PFSK-1 (cell line): ENCODE measurements around the gene BACE2.

Experiments
- FOXP2 ChIP-seq: optimal IDR thresholded peaks from 2 replicates; pipeline ENCODE3; 2011; ENCODE audit warnings: borderline replicate concordance, control low read depth, inconsistent platforms; ENCODE audit not compliant: insufficient read depth; ENCODE audit errors: extremely low read length, extremely low read depth
- POLR2AphosphoS5 ChIP-seq: IDR thresholded peaks from 2 replicates; pipeline ENCODE4 v1.6.1; 2012; ENCODE audit warnings: low read depth, mild to moderate bottlenecking, control low read depth, low read length, moderate library complexity
- SIN3A ChIP-seq: IDR thresholded peaks from 2 replicates; pipeline ENCODE4 v1.6.1; 2012; ENCODE audit warnings: mild to moderate bottlenecking, low read length, moderate library complexity, borderline replicate concordance; ENCODE audit not compliant: insufficient read depth
- TAF1 ChIP-seq: IDR thresholded peaks from 2 replicates; pipeline ENCODE4 v1.6.1; 2012; ENCODE audit warnings: low read length, control low read depth, borderline replicate concordance; ENCODE audit not compliant: insufficient read depth
- TF ChIP-seq, protein P1 (sequence below), 2 experiments: IDR thresholded peaks; 2 replicates each; pipeline versions ENCODE4 v1.6.1 to v1.8.0; 2011 to 2012; ENCODE audit warnings: low read depth in 2 of 2, low read length in 2 of 2, control low read depth in 1 of 2, inconsistent platforms in 1 of 2, mild to moderate bottlenecking in 1 of 2, moderate library complexity in 1 of 2; ENCODE audit not compliant: insufficient read depth in 1 of 2

BACE2 gene

DNA sequence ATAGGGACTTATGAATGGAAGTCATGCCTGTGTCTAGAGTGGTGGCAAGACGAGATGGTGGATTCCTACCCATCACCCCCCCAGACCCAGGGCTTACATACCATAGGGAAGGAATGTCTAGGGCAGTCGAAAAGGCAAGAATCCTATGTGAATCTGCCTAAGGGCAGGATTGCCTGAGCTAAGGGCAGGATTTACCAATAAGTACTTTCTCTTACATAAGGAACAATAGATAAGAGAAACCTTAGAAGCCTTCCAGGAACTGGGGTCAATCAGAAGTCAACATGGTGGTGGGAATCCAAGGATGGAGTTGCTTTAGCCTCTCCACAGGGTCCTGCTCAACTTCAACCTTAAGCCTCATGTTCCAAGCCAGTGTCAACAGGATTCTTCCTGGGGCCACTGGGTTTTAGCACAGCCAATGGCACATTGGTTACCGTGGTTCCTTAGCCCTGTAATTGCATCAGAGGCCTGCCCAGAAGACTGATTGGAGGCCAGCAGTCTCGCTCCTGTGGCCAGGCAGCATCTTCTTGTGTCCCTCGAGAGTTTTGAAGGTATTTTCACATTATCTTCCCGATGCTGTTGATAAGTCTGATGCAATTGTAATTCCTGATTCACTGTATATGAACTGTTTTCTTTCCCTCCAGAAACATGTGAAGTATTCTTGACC, 20.7 kb downstream of the BACE2 start:
- TF ChIP-seq, protein P1, sequence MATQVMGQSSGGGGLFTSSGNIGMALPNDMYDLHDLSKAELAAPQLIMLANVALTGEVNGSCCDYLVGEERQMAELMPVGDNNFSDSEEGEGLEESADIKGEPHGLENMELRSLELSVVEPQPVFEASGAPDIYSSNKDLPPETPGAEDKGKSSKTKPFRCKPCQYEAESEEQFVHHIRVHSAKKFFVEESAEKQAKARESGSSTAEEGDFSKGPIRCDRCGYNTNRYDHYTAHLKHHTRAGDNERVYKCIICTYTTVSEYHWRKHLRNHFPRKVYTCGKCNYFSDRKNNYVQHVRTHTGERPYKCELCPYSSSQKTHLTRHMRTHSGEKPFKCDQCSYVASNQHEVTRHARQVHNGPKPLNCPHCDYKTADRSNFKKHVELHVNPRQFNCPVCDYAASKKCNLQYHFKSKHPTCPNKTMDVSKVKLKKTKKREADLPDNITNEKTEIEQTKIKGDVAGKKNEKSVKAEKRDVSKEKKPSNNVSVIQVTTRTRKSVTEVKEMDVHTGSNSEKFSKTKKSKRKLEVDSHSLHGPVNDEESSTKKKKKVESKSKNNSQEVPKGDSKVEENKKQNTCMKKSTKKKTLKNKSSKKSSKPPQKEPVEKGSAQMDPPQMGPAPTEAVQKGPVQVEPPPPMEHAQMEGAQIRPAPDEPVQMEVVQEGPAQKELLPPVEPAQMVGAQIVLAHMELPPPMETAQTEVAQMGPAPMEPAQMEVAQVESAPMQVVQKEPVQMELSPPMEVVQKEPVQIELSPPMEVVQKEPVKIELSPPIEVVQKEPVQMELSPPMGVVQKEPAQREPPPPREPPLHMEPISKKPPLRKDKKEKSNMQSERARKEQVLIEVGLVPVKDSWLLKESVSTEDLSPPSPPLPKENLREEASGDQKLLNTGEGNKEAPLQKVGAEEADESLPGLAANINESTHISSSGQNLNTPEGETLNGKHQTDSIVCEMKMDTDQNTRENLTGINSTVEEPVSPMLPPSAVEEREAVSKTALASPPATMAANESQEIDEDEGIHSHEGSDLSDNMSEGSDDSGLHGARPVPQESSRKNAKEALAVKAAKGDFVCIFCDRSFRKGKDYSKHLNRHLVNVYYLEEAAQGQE (IDR thresholded peaks at IDR 0.05; ENCODE audit: insufficient read depth in 1 of 2, low read depth in 2 of 2, low read length in 2 of 2), result no peak
- TF ChIP-seq TAF1, result no peak
- no peak for TF ChIP-seq SIN3A
- no peak for TF ChIP-seq FOXP2
- no peak for TF ChIP-seq POLR2AphosphoS5

DNA sequence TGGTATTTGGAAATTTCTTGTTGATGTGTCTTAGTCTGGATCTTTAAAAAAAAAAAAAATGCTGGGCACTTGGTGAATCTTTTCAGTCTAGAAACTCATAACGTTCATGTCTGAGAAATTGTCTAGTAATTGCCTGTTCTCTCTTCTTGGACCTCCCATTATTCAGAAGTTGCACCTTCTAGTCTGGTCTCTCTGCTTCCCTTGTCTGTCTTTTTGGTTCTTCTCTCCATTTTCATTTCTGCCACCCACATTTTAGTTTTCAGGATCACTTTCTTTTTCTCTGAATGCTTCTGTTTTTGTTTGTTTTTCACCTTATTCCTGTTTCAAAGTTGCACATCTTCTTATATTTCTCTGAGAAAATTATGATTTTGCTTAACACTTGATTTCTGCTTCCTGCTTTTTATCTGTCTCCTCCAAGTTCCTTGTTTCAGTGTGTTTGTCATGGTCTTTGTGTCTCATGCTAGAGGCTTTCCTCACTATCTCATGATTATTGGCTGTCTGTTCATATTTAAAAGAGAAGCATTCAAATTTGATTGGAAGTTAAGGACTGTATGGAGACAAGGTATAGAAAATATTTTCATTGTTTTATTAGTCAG, 21.3 kb downstream of the BACE2 start:
- no peak for TF ChIP-seq SIN3A
- no peak for TF ChIP-seq TAF1
- TF ChIP-seq POLR2AphosphoS5, result no peak
- TF ChIP-seq FOXP2, result no peak
- TF ChIP-seq, protein P1 (IDR thresholded peaks at IDR 0.05; ENCODE audit: insufficient read depth in 1 of 2, low read depth in 2 of 2, low read length in 2 of 2), result no peak

DNA sequence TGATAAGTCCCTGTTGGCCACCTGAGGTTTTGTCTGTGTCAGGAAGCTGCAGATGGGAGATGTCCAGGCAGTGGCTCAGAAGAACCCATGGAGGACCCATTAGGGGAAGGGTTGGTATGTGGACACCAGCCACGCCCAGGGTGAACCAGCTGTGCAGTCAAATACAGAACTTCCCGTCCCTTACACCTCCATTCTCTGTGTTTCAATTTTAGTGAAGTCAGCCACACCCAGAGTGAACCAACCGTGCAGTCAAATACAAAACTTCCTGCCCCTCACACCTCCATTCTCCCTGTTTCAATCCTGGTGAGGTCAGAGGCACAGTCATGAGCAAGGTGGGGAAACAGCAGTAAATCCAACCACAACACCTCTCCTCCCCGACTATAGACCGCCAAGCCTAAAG, 27.4 kb downstream of the BACE2 start:
- TF ChIP-seq, protein P1 (IDR thresholded peaks at IDR 0.05; ENCODE audit: insufficient read depth in 1 of 2, low read depth in 2 of 2, low read length in 2 of 2), result no peak
- TF ChIP-seq POLR2AphosphoS5 (no peak), FOXP2 (no peak), TAF1 (no peak), SIN3A (no peak)

DNA sequence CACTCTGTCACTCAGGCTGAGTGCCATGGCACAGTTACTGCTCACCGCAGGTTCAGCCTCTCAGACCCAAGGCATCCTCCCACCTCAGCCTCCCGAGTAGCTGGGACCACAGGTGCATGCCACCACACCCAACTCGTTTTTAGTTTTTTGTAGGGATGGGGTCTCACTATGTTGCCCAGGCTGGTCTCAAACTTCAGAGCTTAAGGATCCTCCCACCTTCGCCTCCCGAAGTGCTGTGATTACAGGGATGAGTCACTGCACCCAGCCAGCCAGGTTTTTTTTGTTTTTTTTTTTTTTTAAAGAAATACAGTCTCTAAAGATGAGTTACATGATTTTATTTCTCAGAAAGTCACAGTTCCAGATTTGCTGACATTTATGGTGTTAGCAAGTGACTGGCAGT, 29.0 kb downstream of the BACE2 start:
- TF ChIP-seq, protein P1 (IDR thresholded peaks at IDR 0.05; ENCODE audit: insufficient read depth in 1 of 2, low read depth in 2 of 2, low read length in 2 of 2), result no peak
- TF ChIP-seq SIN3A (no peak), POLR2AphosphoS5 (no peak), FOXP2 (no peak), TAF1 (no peak)

DNA sequence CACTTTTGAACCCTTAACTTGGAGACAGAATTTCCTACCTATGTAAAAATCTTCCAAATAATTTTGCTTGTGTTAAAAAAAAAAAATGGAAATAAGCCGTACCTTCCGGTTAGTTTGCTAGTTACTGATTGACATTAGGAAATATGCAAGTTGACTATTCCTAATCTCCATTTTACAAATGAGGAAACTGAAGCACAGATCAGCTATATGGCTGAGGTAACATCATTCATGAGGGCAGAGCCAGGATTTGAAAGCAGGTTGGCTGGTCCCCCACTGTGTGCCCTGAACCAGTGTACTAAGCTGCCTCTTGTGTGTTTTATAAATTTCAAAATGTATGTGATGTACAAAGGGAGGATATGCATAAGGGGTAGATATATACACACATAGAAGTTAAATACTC, 29.6 kb downstream of the BACE2 start:
- TF ChIP-seq, protein P1 (IDR thresholded peaks at IDR 0.05; ENCODE audit: insufficient read depth in 1 of 2, low read depth in 2 of 2, low read length in 2 of 2), result no peak
- TF ChIP-seq TAF1, result no peak
